ENCODE results near the gene GNG2.

GNG2 gene

DNA sequence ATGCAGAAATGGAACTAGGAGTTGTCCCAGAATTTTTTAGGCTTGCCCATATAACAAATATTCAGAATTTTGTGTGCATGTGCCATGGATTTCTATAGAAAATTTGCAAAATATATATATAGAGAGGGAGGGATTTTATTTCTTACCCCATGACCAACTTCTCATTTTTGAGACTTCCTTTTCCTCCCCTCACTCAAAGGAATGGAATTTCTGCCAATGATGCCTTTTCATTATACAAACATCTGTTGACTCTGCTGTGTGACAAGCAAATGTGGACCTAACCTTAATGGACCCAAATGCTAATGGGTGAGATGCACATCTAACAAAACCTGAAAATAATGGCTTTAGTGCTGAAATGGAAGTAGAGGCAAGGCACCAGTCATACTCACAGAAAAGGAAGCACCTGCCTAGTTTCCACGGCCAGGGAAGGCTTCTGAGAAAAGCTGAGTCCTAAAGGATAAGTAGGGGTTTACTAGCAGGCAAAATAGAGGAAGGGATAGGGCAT is 3.6 kb upstream of the GNG2 start:
- no peak for DNase-seq

DNA sequence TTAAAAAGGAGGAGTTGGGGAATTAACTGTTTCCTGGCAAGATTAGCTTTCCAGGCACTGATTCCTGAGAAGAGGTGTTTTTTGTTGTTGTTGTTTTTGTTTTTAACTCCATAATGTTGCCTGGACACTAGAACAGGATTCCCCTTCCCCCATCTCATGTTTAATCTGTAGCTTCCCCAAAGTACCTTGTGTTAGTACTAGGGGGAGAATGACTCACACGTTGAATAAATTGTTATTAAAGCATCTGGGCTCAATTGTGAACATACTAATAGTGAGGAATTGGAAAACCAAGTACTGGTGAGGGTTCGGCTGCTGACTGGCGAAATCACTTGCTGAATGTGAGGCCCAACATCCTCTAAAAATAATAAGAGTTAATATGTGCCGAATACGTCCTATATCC is 1.3 kb upstream of the GNG2 start:
- DNase-seq: no peak

- DNase-seq: no peak
Measured at GRCh38 chr14:51860825-51861499, 550 bp downstream of the GNG2 start.

GRCh38 chr14:51862176-51862796 is 1.9 kb downstream of the GNG2 start:
- DNase-seq: no peak

DNA sequence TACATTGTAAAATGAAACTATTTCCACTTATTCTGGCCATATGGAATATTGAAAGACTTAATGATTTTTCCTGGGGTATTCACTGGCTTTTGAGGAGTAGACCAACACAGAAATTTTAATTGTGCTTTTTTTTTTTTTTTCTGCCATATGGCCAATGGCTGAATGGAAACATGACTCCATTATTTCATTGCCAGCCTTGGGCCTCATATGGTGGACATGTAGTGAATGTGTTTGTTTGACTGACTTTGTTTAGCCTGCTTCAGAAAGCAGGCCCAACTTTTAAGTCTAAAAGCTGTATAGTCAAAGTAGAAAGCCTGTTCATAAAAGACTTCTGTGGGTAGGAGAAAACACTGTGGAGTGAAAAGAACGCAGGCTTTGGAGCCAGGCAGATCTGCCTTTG is 2.4 kb downstream of the GNG2 start:
- no peak for DNase-seq

DNA sequence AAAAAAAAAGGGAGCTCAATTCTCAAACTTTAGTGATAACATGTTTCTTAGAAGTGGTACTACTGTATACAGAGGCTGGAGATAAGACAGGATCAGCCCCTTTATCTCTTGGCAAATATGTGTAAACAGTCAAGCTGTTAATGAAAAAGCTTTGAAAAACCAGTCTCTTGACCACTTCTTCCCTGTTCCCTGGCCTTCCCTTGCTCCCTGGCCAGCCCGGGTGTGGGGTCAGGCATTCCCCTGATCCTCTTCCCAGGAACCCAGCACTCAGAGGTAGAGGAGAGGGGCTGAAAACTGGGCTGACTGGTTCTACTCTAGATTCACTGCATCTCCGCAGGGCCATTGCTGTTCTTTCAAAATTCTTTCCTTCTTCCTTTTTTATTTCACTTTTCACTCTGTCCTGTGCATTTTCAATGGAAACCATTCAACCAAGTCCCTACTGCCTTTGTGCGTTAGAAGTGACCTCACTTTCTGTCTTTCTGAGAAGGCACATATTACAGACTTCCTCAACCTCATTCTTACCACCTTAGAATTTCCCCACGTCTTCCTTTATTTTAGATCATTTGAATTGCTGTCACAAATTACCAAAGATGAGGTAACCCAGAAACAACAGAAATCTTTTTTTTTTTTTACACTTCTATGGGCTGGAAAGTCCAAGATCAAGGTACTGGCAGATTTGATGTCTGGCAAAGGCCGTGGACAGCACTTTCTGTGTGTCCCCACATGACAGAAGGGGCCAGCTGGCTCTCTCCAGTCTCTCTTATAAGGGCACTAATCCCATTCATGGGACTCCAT is 5.7 kb downstream of the GNG2 start:
- DNase-seq: no peak

GRCh38 chr14:51867741-51868140 is 7.3 kb downstream of the GNG2 start:
- no peak for DNase-seq

DNA sequence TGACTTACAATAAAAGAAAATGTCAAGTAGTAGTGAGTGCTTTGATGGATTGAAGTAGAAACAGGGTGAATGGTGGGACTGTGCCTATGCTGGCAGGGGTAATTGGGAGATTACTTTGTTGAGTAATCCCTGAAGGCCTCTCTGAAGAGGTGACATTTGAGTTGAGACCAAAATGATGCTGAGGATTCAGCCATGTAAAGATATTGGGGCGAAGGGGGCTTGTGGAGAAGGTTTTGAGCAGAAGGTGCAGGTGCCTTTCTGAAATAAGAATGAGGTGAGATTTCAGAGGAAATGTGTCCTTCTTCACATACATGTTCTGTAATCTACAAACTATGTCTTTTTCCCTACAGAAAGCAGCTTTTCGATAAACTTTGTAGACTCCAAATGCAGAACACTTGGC is 8.0 kb downstream of the GNG2 start:
- no peak for DNase-seq

GRCh38 chr14:51869411-51870100 is 9.1 kb downstream of the GNG2 start:
- DNase-seq: no peak

- DNase-seq: no peak
Measured at GRCh38 chr14:51870606-51871005, 10.2 kb downstream of the GNG2 start.

- no peak for DNase-seq
Measured at GRCh38 chr14:51871846-51872245, 11.4 kb downstream of the GNG2 start.

GRCh38 chr14:51872396-51872795 is 12.0 kb downstream of the GNG2 start:
- DNase-seq: no peak

GRCh38 chr14:51873221-51873893 is 12.9 kb downstream of the GNG2 start:
- DNase-seq: no peak

GRCh38 chr14:51877810-51878209 is 17.4 kb downstream of the GNG2 start:
- DNase-seq: no peak

DNA sequence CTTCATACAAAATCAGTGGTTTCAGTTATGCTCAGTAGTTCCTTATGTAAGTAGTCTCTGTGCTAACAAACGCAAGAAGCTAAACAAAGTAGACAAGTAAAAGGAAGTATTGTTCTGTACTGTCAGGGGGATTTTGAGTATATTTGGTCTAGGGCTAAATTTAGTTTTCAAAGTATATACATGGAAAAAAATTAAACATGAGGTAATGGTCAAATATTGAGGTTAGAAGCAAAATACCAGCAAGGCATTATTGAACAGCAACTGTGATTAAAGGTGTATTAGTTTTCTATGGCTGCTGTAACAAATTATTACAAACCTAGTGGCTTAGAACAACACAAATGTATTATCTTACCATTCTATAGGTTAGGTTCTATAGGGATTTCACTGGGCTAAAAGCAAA is 18.8 kb downstream of the GNG2 start:
- no peak for DNase-seq

- no peak for DNase-seq
Measured at GRCh38 chr14:51880835-51881580, 20.6 kb downstream of the GNG2 start.

DNA sequence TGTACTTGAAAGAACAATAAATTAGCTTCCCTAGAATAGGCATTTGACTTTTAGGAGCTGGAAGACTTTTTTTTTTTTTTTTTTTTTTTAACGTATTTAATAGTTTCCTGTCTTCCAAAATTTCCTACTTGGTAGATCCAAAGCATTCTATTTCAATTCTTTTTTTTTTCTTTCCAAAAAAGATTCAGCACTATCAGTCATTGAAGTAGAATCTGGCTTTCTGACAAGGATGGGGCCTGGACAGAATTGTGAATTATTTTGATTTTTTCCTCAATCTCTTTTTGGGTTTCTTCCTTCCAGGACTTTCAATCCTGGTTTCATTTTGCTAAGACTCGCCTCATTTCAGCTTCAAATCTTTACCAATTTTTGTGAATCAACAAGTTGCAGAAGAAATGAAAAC is 21.2 kb downstream of the GNG2 start:
- DNase-seq: no peak

DNA sequence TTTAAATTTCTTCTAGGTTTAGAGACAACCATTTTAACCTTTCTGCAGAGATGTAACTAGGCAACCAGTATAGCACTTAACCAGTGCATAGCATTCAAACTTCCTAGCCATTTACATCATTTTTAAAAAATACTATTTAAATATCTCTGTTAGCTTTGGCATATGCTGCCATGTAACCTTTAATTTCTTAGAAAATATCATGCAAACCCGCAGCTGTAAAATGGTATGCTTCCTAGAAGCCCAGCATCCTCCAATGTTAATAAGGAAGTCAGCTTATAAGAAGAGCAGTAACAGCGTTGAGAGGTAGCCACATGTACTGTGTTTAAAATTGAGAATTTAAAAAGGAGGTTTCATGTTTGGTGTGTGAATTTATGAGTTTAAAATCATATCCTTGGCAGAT is 22.8 kb downstream of the GNG2 start:
- no peak for DNase-seq

DNA sequence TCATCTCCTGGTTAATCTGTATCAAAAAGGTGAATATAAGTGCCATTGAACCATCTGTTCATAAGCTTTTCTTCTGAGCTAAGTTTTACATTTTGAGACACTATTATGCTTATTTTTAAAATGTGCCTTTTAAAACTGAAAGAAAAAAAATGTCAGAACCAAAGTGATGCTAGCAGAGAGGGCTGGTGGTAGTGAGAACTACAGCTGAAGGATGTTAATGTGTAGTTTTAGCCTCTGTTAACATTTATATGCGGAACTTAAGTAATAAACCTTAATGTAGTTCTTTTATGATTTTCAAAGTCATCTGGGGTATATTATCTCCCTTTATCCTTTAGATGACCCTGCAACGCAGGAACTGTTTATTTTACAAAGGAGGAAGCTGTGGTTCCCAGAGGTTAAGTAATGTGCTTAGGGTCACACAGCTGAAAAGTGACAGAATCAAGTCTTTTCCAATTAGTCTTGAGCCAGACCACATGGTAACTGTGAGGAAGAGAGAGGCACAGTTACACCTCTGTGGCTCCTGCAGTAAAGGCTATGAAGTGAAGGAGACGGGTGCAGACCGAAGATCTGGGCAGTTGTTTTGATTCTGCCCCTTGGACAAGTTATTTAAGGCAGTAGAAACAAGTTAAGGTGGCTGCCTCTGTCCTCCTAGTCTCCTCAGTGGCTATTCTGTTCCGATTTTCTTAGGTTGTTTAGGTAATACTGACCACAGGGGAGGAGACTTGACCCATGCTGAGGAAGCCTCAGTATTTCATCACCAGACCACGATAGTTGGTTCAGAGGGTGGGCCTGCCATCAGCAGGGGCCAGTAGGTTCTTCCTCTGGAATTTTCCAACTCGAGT is 23.9 kb downstream of the GNG2 start:
- DNase-seq: no peak

DNA sequence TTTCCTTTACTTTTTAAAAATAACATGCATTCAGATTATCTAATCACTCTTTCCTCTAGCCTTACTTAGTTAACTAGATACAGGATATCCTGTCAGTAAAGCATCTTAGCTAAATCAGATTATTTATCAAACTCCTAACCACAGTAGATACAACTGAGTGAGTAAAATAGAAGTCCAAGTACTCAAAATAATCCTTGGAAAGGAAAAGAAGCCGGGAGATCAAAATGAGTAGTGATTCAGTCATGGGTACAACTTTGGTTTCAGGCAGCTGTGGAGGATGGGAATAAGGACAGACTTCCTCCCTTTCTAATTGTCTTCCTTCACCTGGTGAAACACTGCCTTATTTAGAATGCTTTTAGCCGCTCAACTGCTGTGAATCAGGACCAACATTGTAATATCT is 29.4 kb downstream of the GNG2 start:
- no peak for DNase-seq

GRCh38 chr14:51894250-51894649 is 33.8 kb downstream of the GNG2 start:
- DNase-seq: no peak
